ENCODE data around the gene C10orf71. TPM values are rescaled to one million over a fixed set of nuclear protein-coding genes. Genes with fewer than 3 reads are reported as not detected.

C10orf71 gene
- total and polyA plus RNA-seq, 2 of the 8 experiments (the other 6 are each of a cell fraction or from before 2014, with no cell fraction given), result not detected

DNA sequence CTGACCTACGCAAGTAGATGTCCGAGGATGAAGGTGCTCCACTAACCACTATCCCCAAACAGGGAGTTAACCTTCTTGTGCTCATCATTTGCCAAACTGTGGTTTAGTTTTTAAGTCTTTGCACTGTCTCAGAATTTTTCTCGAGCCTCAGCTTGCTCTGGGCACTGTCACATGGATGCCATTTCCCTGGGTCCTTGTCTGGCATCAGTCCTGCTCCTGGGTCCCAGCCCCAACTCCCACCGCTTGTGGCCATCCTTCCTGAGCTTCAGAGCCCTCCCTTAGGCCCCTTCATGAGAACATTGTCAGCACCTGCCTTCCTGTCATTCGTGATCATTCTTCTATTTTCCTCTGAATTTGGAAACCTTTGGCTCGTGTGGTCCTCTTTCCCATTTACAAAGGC is 33.8 kb downstream of the C10orf71 start:
- H2BK20ac ChIP-seq (ENCODE audit: low read length), result no peak overlapping the region
- H3K14ac ChIP-seq (ENCODE audit: insufficient read length), result no peak overlapping the region
- no peak overlapping the region for H2BK5ac ChIP-seq (ENCODE audit: low read depth, low read length)
- no peak overlapping the region for H3K27ac ChIP-seq (ENCODE audit: low read depth, low read length)
- H3K23me2 ChIP-seq (ENCODE audit: low read depth, low read length), result no peaks in the 10 kb centered on the region
- H3K18ac ChIP-seq (ENCODE audit: extremely low read depth, low read length), result no peak overlapping the region
- no peak for TF ChIP-seq SRF (IDR thresholded peaks at IDR 0.05; ENCODE audit: low read depth, low read length)
- TF ChIP-seq ZNF274 (IDR thresholded peaks at IDR 0.05; ENCODE audit: borderline replicate concordance, extremely low read depth, low read length), result no peak
- TF ChIP-seq TEAD4 (IDR thresholded peaks at IDR 0.05; ENCODE audit: low read depth, low read length), result no peak
- CTCF ChIA-PET (ENCODE audit: partially characterized antibody), result interaction anchor here (1.1 kb wide), 1 partner anchor 9 kb away, joined by 4 read pairs; no protein-coding TSS in a partner anchor
- H3K4me3 ChIP-seq (ENCODE audit: extremely low read depth in 1 of 4, insufficient read depth in 2 of 4, low read depth in 3 of 4, low read length in 4 of 4), result no peak overlapping the region
- H4K91ac ChIP-seq (replicated peaks; ENCODE audit: insufficient read length, low read length), result no peak overlapping the region
- DNase-seq (ENCODE audit: low read depth in 1 of 2, low spot score in 2 of 2) (no peak), FAIRE-seq (no peak)
- H2AFZ ChIP-seq (ENCODE audit: low read length), result no peak overlapping the region
- no peak overlapping the region for H2BK12ac ChIP-seq (ENCODE audit: low read depth, low read length)
- no peak overlapping the region for H3K9ac ChIP-seq (replicated peaks in 1 of 4; ENCODE audit: extremely low read depth in 1 of 4, low read depth in 3 of 4, low read length in 3 of 4)
- no peak overlapping the region for H3K56ac ChIP-seq (replicated peaks; ENCODE audit: insufficient read length, low read depth, low read length)
- 90% methylated on average over 6 of the region's 6 CpGs; no CpG with 5 or more reads in 1 of the 2 experiments for WGBS, 2 experiments (ENCODE audit: extremely low coverage in 1 of 2, insufficient coverage in 1 of 2, insufficient read length in 1 of 2, insufficient replicate concordance in 2 of 2, low coverage in 1 of 2, low lambda C conversion rate in 2 of 2, missing lambda C conversion rate in 1 of 2)
- no peak overlapping the region for H2AK5ac ChIP-seq (ENCODE audit: low read depth, low read length)
- H4K5ac ChIP-seq (ENCODE audit: insufficient read length, low read depth, low read length), result no peak overlapping the region
- H3K27me3 ChIP-seq (replicated peaks in 1 of 4; ENCODE audit: control insufficient read depth in 3 of 4, extremely low read depth in 1 of 4, insufficient read depth in 3 of 4, low read length in 3 of 4), result no peaks in the 10 kb centered on the region
- no peak overlapping the region for H2BK15ac ChIP-seq (ENCODE audit: low read length)
- H4K20me1 ChIP-seq (replicated peaks in 1 of 2; ENCODE audit: control insufficient read depth in 1 of 2, insufficient read depth in 2 of 2, low read length in 2 of 2), result no peaks in the 10 kb centered on the region
- no peak overlapping the region for H2BK120ac ChIP-seq (replicated peaks; ENCODE audit: low read depth, low read length)
- POLR2A ChIA-PET (ENCODE audit: partially characterized antibody), result no interaction called here
- no peak overlapping the region for H3K4me2 ChIP-seq (ENCODE audit: insufficient read depth in 1 of 2, low read depth in 2 of 2, low read length in 2 of 2)
- no peaks in the 10 kb centered on the region for H3K79me2 ChIP-seq (ENCODE audit: control insufficient read depth in 1 of 2, insufficient read depth in 2 of 2, low read length in 2 of 2)
- H3K4ac ChIP-seq (replicated peaks; ENCODE audit: insufficient read length, low read depth, low read length), result no peak overlapping the region
- H4K8ac ChIP-seq (ENCODE audit: extremely low read depth, insufficient read depth, low read length), result no peak overlapping the region
- H3K9me3 ChIP-seq (ENCODE audit: insufficient read depth in 2 of 2, low read depth in 1 of 2, low read length in 1 of 2), result no peaks in the 10 kb centered on the region
- H3K36me3 ChIP-seq (ENCODE audit: control insufficient read depth in 2 of 4, insufficient read depth in 4 of 4, low read length in 3 of 4), result no peaks in the 10 kb centered on the region
- no peak overlapping the region for H3K23ac ChIP-seq (ENCODE audit: insufficient read length)
- no peaks in the 10 kb centered on the region for H3K79me1 ChIP-seq (ENCODE audit: low read depth, low read length)
- H3K4me1 ChIP-seq (replicated peaks in 1 of 4; ENCODE audit: control insufficient read depth in 3 of 4, insufficient read depth in 4 of 4, low read length in 3 of 4), result peaks cover 0 to under 1% (median 0%) of the 10 kb centered on the region in 4 experiments; a peak in 1 of 7 replicates
